Panc1 (cell line): ENCODE measurements around the gene MEX3D. TPM values are rescaled to one million over a fixed set of nuclear protein-coding genes. Genes with fewer than 3 reads are reported as not detected.

Experiments
- ATAC-seq: fragments of 200-7000 bp; cut with Tn5 transposase; 2 replicates; pipeline ENCODE4 v1.9.1; 2020; ENCODE audit warnings: mild to moderate bottlenecking, moderate library complexity
- BruUV-seq: library from RNA; stranded (reverse); fragments of 400-500 nt; replicated peaks from 2 replicates; lab custom pipeline; 2021; lab: Mats Ljungman, UMichigan
- CTCF ChIA-PET: fragments of 300-600 bp; sonication (Branson Sonifier 250); formaldehyde crosslinking; loops from one replicate; lab custom pipeline; 2022; ENCODE audit warnings: antibody characterized with exemption; lab: Charles Lee
- POLR2A ChIA-PET: fragments of 300-600 bp; sonication (Branson Sonifier 250); formaldehyde crosslinking; loops from one replicate; lab custom pipeline; 2022; ENCODE audit warnings: antibody characterized with exemption; lab: Charles Lee
- DNase-seq: peaks from one replicate; pipeline ENCODE4 v3.0.0-alpha.2; 2010; ENCODE audit warnings: low read depth, low spot score
- H3K27ac ChIP-seq: 2 replicates; pipeline ENCODE4 v1.5.1; 2011; ENCODE audit warnings: mild to moderate bottlenecking, low read length, inconsistent platforms
- H3K27me3 ChIP-seq: fragments of 200-500 bp; sonication (Bioruptor generic); 2 replicates; pipeline ENCODE4 v1.6.0; 2014; ENCODE audit warnings: low read length, inconsistent platforms; ENCODE audit not compliant: control insufficient read depth, insufficient read depth
- H3K36me3 ChIP-seq: fragments of 200-500 bp; sonication (Bioruptor generic); 2 replicates; pipeline ENCODE4 v1.5.1; 2014; ENCODE audit warnings: inconsistent platforms, mild to moderate bottlenecking, low read length, moderate library complexity; ENCODE audit not compliant: control insufficient read depth, insufficient read depth
- H3K4me1 ChIP-seq: 2 replicates; pipeline ENCODE4 v1.5.1; 2011; ENCODE audit warnings: inconsistent platforms, mild to moderate bottlenecking, low read length, moderate library complexity; ENCODE audit not compliant: control insufficient read depth, insufficient read depth
- H3K4me3 ChIP-seq, 2 experiments: 2 replicates each; pipeline ENCODE4 v1.5.1; 2011 to 2012; ENCODE audit warnings: low read depth in 2 of 2, low read length in 2 of 2, mild to moderate bottlenecking in 2 of 2, inconsistent platforms in 1 of 2, moderate library complexity in 1 of 2
- H3K9me3 ChIP-seq: fragments of 200-500 bp; sonication (Bioruptor generic); 2 replicates; pipeline ENCODE4 v1.5.1; 2014; ENCODE audit warnings: low read depth, mild to moderate bottlenecking, inconsistent platforms, low read length, moderate library complexity; ENCODE audit not compliant: control insufficient read depth, insufficient read depth
- CTCF ChIP-seq: fragments of 450-650 bp; IDR thresholded peaks from 2 replicates; pipeline ENCODE4 v1.5.1; 2017; ENCODE audit warnings: mild to moderate bottlenecking
- POLR2AphosphoS5 ChIP-seq: IDR thresholded peaks from 2 replicates; pipeline ENCODE4 v1.6.1; 2012; ENCODE audit warnings: mild to moderate bottlenecking, low read depth, low read length, moderate library complexity
- REST ChIP-seq, 2 experiments: IDR thresholded peaks; 2 replicates each; pipeline ENCODE4 v1.6.1; 2011 to 2012; ENCODE audit warnings: low read depth in 2 of 2, control low read depth in 1 of 2, low read length in 1 of 2, mild to moderate bottlenecking in 1 of 2, moderate library complexity in 1 of 2; ENCODE audit not compliant: insufficient read depth in 1 of 2
- SIN3A ChIP-seq: IDR thresholded peaks from 2 replicates; pipeline ENCODE4 v1.6.1; 2012; ENCODE audit warnings: low read depth, mild to moderate bottlenecking, low read length, moderate library complexity, borderline replicate concordance; ENCODE audit not compliant: insufficient read depth
- TCF7L2 ChIP-seq: IDR thresholded peaks from 2 replicates; pipeline ENCODE4 v1.6.1; 2011; ENCODE audit warnings: mild to moderate bottlenecking, low read depth, low read length, inconsistent platforms
- in situ Hi-C: cut with HindIII; loops from 2 replicates; pipeline ENCODE4 v1.10.0; 2016; ENCODE audit warnings: low sequenced_read_pairs, low pct_unique_long_range_greater_than_20kb
- intact Hi-C: fragments of 100-400 bp; cut with micrococcal nuclease; formaldehyde crosslinking; loops from one replicate; pipeline ENCODE4 v1.10.0; 2022; ENCODE audit not compliant: unreplicated experiment
- total RNA-seq: library from RNA; stranded (reverse); gene quantifications from one replicate; pipeline ENCODE4 v1.2.1, GENCODE V29; 2021; ENCODE audit not compliant: unreplicated experiment

Gene MEX3D
- total RNA-seq, 1 experiment from 2014 or later: 73.7 TPM

- in situ Hi-C loops (no loop called here), intact Hi-C loops (no loop called here)
- CTCF ChIA-PET: no interaction called here
- no peak for TF ChIP-seq SIN3A
- H3K9me3 ChIP-seq: no peaks in the 10 kb centered on the region
- ATAC-seq (no peak), DNase-seq (no peak)
- H3K36me3 ChIP-seq: no peaks in the 10 kb centered on the region
- no peaks in the 10 kb centered on the region for H3K27me3 ChIP-seq
- POLR2A ChIA-PET: no interaction called here
- no peaks in the 10 kb centered on the region for H3K4me1 ChIP-seq
- no peak overlapping the region for H3K27ac ChIP-seq
- BruUV-seq: no TSS peak
- H3K4me3 ChIP-seq: no peak overlapping the region
Observed at GRCh38 chr19:1580957-1581356, 12.8 kb upstream of the MEX3D start.

GRCh38 chr19:1580382-1580781, 12.3 kb upstream of the MEX3D start:
- no peaks in the 10 kb centered on the region for H3K27me3 ChIP-seq

GRCh38 chr19:1579222-1579621, 11.1 kb upstream of the MEX3D start:
- H3K9me3 ChIP-seq: no peaks in the 10 kb centered on the region
- no peaks in the 10 kb centered on the region for H3K4me1 ChIP-seq
- no peak overlapping the region for H3K4me3 ChIP-seq
- TF ChIP-seq SIN3A (no peak), CTCF (no peak), TCF7L2 (no peak), POLR2AphosphoS5 (no peak), REST (IDR thresholded peaks at IDR 0.05; ENCODE audit: insufficient read depth in 1 of 2, low read depth in 2 of 2, low read length in 1 of 2) (no peak)
- DNase-seq: no peak
- no TSS peak for BruUV-seq
- ChIA-PET POLR2A (no interaction called here), CTCF (no interaction called here)
- H3K36me3 ChIP-seq: no peaks in the 10 kb centered on the region
- H3K27ac ChIP-seq: no peak overlapping the region
- intact Hi-C loops: no loop called here
- no peak for ATAC-seq
- in situ Hi-C loops: no loop called here
- H3K27me3 ChIP-seq: no peaks in the 10 kb centered on the region

More at GRCh38 chr19:1580382-1580781, 12.3 kb upstream of the MEX3D start:
- TF ChIP-seq POLR2AphosphoS5: no peak
- TF ChIP-seq TCF7L2: no peak
- TF ChIP-seq CTCF: no peak
- ATAC-seq (no peak), DNase-seq (no peak)
- intact Hi-C loops: no loop called here
- Histone ChIP-seq H3K4me1 (no peaks in the 10 kb centered on the region), H3K4me3 (no peak overlapping the region), H3K9me3 (no peaks in the 10 kb centered on the region), H3K27ac (no peak overlapping the region), H3K36me3 (no peaks in the 10 kb centered on the region)
- ChIA-PET POLR2A (no interaction called here), CTCF (no interaction called here)
- in situ Hi-C loops: no loop called here
- no TSS peak for BruUV-seq
